Trophoblast cell (in vitro differentiated cells and primary cell): ENCODE results near the gene MAEL.

ENCODE experiments used
- DNase-seq, 2 donors: peaks; one replicate each; pipeline ENCODE4 v3.0.0-alpha.2; 2016
- H2AFZ ChIP-seq: 2 replicates; pipeline ENCODE4 v1.6.1; 2013; ENCODE audit warnings: low read length, moderate library complexity, mild to moderate bottlenecking; ENCODE audit not compliant: insufficient read depth, poor library complexity
- H2AK5ac ChIP-seq: 2 replicates; pipeline ENCODE4 v1.6.1; 2013; ENCODE audit warnings: mild to moderate bottlenecking, low read length
- H2BK120ac ChIP-seq: 2 replicates; pipeline ENCODE4 v1.6.1; 2013; ENCODE audit warnings: low read length, mild to moderate bottlenecking, moderate library complexity; ENCODE audit not compliant: insufficient read depth, poor library complexity
- H2BK12ac ChIP-seq: 2 replicates; pipeline ENCODE4 v1.6.1; 2013; ENCODE audit warnings: mild to moderate bottlenecking, low read length, moderate library complexity
- H2BK5ac ChIP-seq: 2 replicates; pipeline ENCODE4 v1.6.1; 2013; ENCODE audit warnings: low read length, low read depth, moderate library complexity, mild to moderate bottlenecking; ENCODE audit not compliant: poor library complexity
- H3K14ac ChIP-seq: 2 replicates; pipeline ENCODE4 v1.6.1; 2013; ENCODE audit warnings: mild to moderate bottlenecking, low read length
- H3K18ac ChIP-seq: 2 replicates; pipeline ENCODE4 v1.6.1; 2013; ENCODE audit warnings: mild to moderate bottlenecking, low read length
- H3K23ac ChIP-seq: 2 replicates; pipeline ENCODE4 v1.6.1; 2013; ENCODE audit warnings: low read length
- H3K27ac ChIP-seq: 2 replicates; pipeline ENCODE4 v1.5.1; 2013; ENCODE audit warnings: low read depth, mild to moderate bottlenecking, inconsistent platforms, low read length, moderate library complexity
- H3K27me3 ChIP-seq: 2 replicates; pipeline ENCODE4 v1.6.1; 2013; ENCODE audit warnings: inconsistent platforms, mild to moderate bottlenecking, low read length, moderate library complexity; ENCODE audit not compliant: insufficient read depth
- H3K36me3 ChIP-seq, 2 experiments: 1 replicate in 1 of 2; 2 replicates in 1 of 2; pipeline ENCODE4 v1.6.1; 2013; ENCODE audit warnings: low read length in 2 of 2, mild to moderate bottlenecking in 2 of 2, moderate library complexity in 1 of 2; ENCODE audit not compliant: insufficient read depth in 2 of 2, control insufficient read depth in 1 of 2
- H3K4ac ChIP-seq: 2 replicates; pipeline ENCODE4 v1.6.1; 2013; ENCODE audit warnings: low read depth, mild to moderate bottlenecking, low read length, moderate library complexity
- H3K4me1 ChIP-seq, 2 experiments: 1 replicate in 1 of 2; 2 replicates in 1 of 2; pipeline ENCODE4 v1.6.1; 2013; ENCODE audit warnings: low read length in 2 of 2, mild to moderate bottlenecking in 2 of 2, moderate library complexity in 1 of 2; ENCODE audit not compliant: insufficient read depth in 2 of 2, control insufficient read depth in 1 of 2
- H3K4me2 ChIP-seq: 2 replicates; pipeline ENCODE4 v1.6.1; 2013; ENCODE audit warnings: inconsistent platforms, mild to moderate bottlenecking, low read length, moderate library complexity
- H3K4me3 ChIP-seq: 2 replicates; pipeline ENCODE4 v1.5.1; 2013; ENCODE audit warnings: mild to moderate bottlenecking, low read depth, low read length, inconsistent platforms
- H3K79me1 ChIP-seq: one replicate; pipeline ENCODE4 v1.6.1; 2013; ENCODE audit warnings: low read length
- H3K79me2 ChIP-seq: 2 replicates; pipeline ENCODE4 v1.6.1; 2013; ENCODE audit warnings: low read length, mild to moderate bottlenecking; ENCODE audit not compliant: control insufficient read depth, insufficient read depth, poor library complexity
- H3K9ac ChIP-seq: 2 replicates; pipeline ENCODE4 v1.6.1; 2013; ENCODE audit warnings: mild to moderate bottlenecking, low read length
- H3K9me3 ChIP-seq: 2 replicates; pipeline ENCODE4 v1.6.1; 2013; ENCODE audit warnings: low read depth, mild to moderate bottlenecking, control low read depth, inconsistent platforms, low read length; ENCODE audit not compliant: insufficient read depth
- H4K12ac ChIP-seq: 2 replicates; pipeline ENCODE4 v1.6.1; 2013; ENCODE audit warnings: low read depth, mild to moderate bottlenecking, low read length, moderate library complexity
- H4K8ac ChIP-seq: 2 replicates; pipeline ENCODE4 v1.6.1; 2013; ENCODE audit warnings: low read depth, mild to moderate bottlenecking, low read length, moderate library complexity
- H4K91ac ChIP-seq: one replicate; pipeline ENCODE4 v1.6.1; 2013; ENCODE audit warnings: low read depth, mild to moderate bottlenecking, low read length, moderate library complexity
- WGBS: extraction: QIAGEN DNeasy Blood & Tissue Kit; methylation state at CpG from one replicate; pipeline ENCODE4 v1.1.7; 2013; ENCODE audit warnings: missing lambda C conversion rate; ENCODE audit not compliant: insufficient read length, insufficient coverage; ENCODE audit errors: extremely low coverage; 5-methylcytosine and 5-hydroxymethylcytosine counted together

The MAEL gene

DNA sequence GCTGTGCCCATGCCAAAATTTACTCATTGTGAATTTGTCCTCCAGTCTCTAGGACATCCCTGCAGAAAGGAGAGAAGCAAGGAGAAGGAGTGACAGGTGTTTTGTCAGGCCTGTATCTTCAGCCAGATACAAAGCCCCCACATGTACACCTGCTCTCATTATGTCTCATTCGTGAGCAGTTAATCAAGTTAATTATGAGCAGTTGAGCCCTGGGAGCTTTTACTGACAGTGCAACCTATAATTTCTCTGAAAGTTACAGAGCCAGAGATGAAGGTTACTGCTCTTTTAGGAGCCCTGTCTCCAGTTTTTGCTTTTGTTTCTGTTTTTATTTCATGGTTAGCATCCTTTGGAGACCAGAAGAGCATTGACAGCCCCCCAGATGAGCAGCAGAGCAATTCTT lies 8.7 kb upstream of the MAEL start:
- no CpG with 5 or more reads among the region's 1 CpG for WGBS
- H3K79me1 ChIP-seq = peaks cover 3% of the 10 kb centered on the region

DNA sequence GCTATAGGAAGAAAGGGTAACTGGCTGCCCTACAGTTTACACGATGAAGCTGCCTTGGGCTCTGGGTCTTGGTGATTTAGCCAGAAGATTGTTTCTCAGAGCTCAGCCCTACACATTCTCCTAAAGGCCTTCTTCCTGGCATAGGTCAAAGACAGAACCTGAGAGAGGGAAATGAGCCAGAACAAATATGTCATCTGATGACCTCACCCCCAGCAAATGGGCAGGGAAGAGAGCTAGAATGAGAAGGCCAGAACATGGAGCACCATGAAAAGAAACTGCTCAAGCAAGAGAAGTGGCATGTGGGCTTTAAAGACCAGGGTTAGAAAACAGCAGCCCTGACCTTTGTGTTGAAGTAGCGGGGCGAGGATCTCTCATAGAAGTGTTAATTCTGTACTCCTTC lies 8.3 kb upstream of the MAEL start:
- Histone ChIP-seq H3K27ac (no peak overlapping the region), H3K14ac (no peak overlapping the region)
- WGBS = no CpG with 5 or more reads among the region's 3 CpGs

More for the DNA sequence above, 8.7 kb upstream of the MAEL start:
- Histone ChIP-seq H2AK5ac (no peak overlapping the region), H3K27ac (no peak overlapping the region), H4K12ac (no peak overlapping the region), H3K9ac (no peak overlapping the region), H3K9me3 (no peaks in the 10 kb centered on the region), H2BK5ac (no peak overlapping the region), H3K27me3 (peaks cover 14% of the 10 kb centered on the region), H3K4me1 (no peaks in the 10 kb centered on the region), H4K91ac (no peak overlapping the region), H3K23ac (no peak overlapping the region), H3K79me2 (peaks cover 3% of the 10 kb centered on the region), H3K18ac (no peak overlapping the region), H4K8ac (no peak overlapping the region), H3K4me3 (no peak overlapping the region), H2AFZ (no peak overlapping the region), H3K36me3 (no peaks in the 10 kb centered on the region), H3K4ac (no peak overlapping the region), H3K14ac (no peak overlapping the region), H2BK12ac (no peak overlapping the region), H2BK120ac (no peak overlapping the region), H3K4me2 (no peak overlapping the region)
- no peak for DNase-seq

DNA sequence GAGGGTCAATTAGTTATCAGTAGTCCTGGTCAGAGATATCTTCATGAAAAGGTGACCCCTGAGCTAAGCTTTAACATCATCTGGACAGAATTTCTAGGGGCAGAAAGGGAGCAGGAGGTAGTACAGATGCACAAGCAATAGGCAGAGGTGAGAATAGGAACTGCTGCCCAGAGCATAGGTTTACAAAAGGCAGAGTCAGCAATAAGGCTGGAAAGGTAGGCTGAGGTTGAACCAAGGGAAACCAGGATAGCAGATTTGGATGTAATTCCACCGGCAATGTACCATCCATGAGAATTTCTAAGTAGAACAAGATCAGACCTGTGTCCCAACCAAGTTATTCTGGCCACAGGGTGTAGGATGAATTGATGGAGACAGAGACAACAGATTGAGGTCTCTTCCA lies 7.5 kb upstream of the MAEL start:
- Histone ChIP-seq H2BK5ac (no peak overlapping the region), H3K9ac (no peak overlapping the region), H4K91ac (no peak overlapping the region), H3K27ac (no peak overlapping the region), H3K14ac (no peak overlapping the region), H2AFZ (no peak overlapping the region), H2BK120ac (no peak overlapping the region), H4K12ac (no peak overlapping the region), H3K4me1 (no peaks in the 10 kb centered on the region), H2BK12ac (no peak overlapping the region), H3K4me2 (no peak overlapping the region), H2AK5ac (no peak overlapping the region), H4K8ac (no peak overlapping the region), H3K4me3 (no peak overlapping the region), H3K18ac (no peak overlapping the region), H3K36me3 (no peaks in the 10 kb centered on the region), H3K79me1 (no peaks in the 10 kb centered on the region), H3K4ac (no peak overlapping the region), H3K9me3 (no peaks in the 10 kb centered on the region), H3K27me3 (peaks cover 4% of the 10 kb centered on the region), H3K79me2 (no peaks in the 10 kb centered on the region), H3K23ac (no peak overlapping the region)
- no peak for DNase-seq
- WGBS = no CpG with 5 or more reads among the region's 1 CpG

More for the DNA sequence above, 8.3 kb upstream of the MAEL start:
- Histone ChIP-seq H3K4me2 (no peak overlapping the region), H4K12ac (no peak overlapping the region), H2AFZ (no peak overlapping the region), H3K23ac (no peak overlapping the region), H4K91ac (no peak overlapping the region), H3K36me3 (no peaks in the 10 kb centered on the region), H3K18ac (no peak overlapping the region), H3K9me3 (no peaks in the 10 kb centered on the region), H3K79me1 (no peaks in the 10 kb centered on the region), H2BK12ac (no peak overlapping the region), H3K79me2 (no peaks in the 10 kb centered on the region), H3K9ac (no peak overlapping the region), H3K4me3 (no peak overlapping the region), H2AK5ac (no peak overlapping the region), H2BK120ac (no peak overlapping the region), H3K27me3 (peaks cover 10% of the 10 kb centered on the region), H3K4ac (no peak overlapping the region), H2BK5ac (no peak overlapping the region), H3K4me1 (no peaks in the 10 kb centered on the region), H4K8ac (no peak overlapping the region)
- DNase-seq = no peak

DNA sequence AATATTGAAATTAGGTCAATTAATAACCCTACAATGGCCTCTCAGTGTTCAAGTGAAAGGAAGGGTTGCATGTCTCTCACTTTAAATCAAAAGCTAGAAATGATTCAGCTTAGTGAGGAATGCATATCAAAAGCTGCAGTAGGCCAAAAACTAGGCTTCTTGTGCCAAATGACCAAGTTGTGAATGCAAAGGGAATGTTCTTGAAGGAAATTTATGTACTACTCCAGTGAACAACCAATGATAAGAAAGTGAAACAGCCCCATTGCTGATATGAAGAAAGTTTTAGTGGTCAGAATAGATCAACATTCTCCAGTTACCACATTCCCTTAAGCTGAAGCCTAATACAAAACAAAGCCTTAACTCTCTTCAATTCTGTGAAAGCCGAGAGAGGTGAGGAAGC lies 10.0 kb downstream of the MAEL start:
- Histone ChIP-seq H3K79me1 (no peaks in the 10 kb centered on the region), H4K91ac (no peak overlapping the region), H3K14ac (no peak overlapping the region), H3K27ac (no peak overlapping the region), H3K79me2 (no peaks in the 10 kb centered on the region), H2AK5ac (no peak overlapping the region), H3K23ac (no peak overlapping the region), H3K4me1 (no peaks in the 10 kb centered on the region), H4K8ac (no peak overlapping the region), H3K27me3 (no peaks in the 10 kb centered on the region), H2BK5ac (no peak overlapping the region), H3K4me2 (no peak overlapping the region), H3K9ac (no peak overlapping the region), H3K36me3 (no peaks in the 10 kb centered on the region), H3K4me3 (no peak overlapping the region), H2BK12ac (no peak overlapping the region), H2AFZ (no peak overlapping the region), H2BK120ac (no peak overlapping the region), H4K12ac (no peak overlapping the region), H3K4ac (no peak overlapping the region), H3K9me3 (no peaks in the 10 kb centered on the region), H3K18ac (no peak overlapping the region)
- WGBS = no CpG with 5 or more reads among the region's 1 CpG
- no peak for DNase-seq
